EH (cell line): Measurements from ENCODE around the gene PANX1.
A peak's percentile ranks its signal among the peaks of the same experiment; 100 is the strongest.

ENCODE experiments used
- DNase-seq: peaks from one replicate; pipeline ENCODE4 v3.0.0-alpha.2; 2015; ENCODE audit warnings: low read depth

Gene PANX1

DNA sequence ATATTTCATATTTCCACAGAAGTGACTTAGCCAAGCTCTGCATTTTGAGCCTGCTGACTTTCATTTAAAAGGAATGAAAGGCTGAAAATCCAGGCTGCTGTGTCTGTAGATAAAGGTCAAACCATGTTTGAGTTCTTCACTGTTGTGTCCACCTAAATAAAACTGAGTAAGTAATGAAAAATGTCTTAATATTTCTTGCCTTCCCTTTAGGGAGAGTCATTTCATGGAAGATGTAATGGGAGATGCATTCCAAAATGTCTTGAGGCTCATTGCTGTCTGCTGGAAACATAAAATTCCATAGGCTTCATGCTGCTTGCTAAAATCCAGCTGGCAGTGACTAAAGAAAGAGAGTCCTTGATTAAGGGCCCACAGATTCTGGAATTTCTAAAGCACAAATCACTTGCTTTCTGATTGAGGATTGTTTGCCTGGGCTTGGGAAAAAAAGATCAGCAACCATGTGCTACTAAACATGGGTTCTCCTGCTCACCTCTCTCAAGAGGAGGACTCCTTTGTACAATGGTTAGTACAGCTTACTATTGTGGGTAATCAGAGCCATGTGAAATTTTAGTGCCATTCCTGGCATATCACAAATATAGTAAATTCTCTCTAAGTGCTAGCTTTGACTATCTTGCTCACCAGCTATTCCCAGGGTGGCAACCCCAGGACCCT is 56.9 kb downstream of the PANX1 start:
- peak; percentile 96 for DNase-seq

DNA sequence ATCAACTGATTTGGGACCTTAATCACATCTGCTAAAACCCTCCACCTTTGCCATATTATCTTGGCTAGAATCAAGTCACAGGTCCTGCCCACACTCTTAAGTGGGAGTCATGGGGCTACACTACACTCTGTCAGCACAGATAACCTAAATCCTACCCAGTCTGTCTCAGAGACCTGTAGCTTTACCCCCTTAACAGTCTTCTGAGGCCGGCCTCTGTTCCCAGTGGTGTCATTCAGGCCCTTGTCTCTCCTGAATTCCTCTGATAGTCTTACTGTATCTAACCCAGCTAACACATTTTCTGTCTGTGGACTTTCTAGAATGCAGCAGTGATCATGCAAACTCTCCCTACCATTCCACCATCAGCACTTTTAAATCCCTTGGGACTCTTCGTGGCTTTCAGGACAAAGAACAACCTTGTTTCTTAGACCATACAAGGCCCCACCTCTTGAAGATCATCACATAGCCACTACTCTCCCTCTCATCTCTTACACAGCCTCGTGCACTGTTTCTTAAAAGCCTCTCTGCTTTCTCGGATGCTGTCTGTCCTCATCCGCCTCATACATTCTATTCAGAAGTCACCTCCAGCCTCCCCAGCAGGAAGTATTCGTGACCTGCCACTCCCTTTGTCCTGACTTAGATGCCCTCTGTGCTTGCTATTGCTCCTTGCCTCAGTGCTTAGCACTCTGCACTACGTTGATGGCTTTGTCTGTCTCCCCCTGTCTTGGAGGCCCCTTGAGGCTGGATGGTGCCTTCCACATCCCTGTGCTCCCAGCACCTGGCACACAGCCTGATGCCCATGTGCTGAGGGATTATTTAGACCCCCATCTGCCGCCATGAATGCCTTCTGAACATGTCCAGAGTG is 57.9 kb downstream of the PANX1 start:
- no peak for DNase-seq

- peak; percentile 84 for DNase-seq
Measured at GRCh38 chr11:94193288-94193687, 64.6 kb downstream of the PANX1 start.

DNA sequence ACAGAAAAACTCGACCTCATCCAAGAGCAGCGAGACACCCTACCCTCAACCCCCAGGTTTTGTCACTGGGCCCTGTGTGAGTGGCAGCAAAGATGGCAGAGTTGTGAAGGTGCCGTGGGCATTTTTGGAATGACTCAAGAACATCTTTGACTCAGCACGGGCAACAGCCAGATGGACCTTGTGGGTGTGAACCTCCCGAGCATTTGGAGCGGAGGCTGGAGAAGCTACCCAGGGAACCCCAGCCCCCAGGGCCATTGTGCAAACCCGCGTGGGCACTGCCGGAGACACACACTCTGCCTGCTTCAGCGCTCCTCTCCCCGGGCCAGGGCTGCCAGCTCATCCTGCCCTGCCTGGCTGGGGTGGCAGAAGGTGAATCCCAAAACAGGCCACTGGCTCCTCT is 66.1 kb downstream of the PANX1 start:
- DNase-seq: no peak

DNA sequence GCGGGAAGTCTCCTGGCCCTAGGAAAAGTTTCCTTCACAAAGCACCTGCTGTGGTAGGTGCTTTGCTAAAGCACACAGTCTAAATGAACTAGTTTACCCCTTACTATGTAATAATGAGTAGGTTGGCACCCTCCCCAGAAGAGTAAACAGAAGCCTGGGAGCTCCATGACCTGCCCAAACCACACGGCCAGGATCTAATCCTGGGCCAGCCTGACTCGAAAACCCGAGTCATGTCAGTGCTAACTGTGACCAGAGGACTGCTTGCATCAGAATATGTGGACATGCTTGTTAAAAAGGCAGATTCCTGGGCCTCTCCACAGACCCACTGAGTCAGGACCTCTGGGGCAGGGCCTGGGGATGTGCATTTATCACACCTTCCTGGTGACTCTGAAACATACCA is 67.7 kb downstream of the PANX1 start:
- peak; percentile 36 for DNase-seq

DNA sequence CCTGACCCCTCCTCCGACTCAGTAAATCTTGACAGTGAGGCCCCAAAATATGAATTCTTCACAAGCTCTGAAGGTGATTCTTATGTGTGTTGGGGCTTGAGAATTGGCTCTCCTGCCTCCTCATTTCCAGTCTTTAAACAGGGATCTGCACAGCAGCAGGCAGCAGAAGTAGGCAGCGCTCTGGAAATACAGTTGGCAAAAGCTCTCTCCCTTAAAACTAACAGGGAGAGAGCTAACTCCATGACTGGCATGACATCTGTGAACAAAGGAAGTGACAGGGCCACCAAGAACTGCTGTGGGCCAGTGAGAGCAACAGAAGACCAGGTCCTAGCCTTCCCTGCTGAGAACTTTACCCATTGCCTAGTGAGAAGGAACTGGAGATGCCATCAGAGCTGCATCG is 70.1 kb downstream of the PANX1 start:
- DNase-seq: no peak

DNA sequence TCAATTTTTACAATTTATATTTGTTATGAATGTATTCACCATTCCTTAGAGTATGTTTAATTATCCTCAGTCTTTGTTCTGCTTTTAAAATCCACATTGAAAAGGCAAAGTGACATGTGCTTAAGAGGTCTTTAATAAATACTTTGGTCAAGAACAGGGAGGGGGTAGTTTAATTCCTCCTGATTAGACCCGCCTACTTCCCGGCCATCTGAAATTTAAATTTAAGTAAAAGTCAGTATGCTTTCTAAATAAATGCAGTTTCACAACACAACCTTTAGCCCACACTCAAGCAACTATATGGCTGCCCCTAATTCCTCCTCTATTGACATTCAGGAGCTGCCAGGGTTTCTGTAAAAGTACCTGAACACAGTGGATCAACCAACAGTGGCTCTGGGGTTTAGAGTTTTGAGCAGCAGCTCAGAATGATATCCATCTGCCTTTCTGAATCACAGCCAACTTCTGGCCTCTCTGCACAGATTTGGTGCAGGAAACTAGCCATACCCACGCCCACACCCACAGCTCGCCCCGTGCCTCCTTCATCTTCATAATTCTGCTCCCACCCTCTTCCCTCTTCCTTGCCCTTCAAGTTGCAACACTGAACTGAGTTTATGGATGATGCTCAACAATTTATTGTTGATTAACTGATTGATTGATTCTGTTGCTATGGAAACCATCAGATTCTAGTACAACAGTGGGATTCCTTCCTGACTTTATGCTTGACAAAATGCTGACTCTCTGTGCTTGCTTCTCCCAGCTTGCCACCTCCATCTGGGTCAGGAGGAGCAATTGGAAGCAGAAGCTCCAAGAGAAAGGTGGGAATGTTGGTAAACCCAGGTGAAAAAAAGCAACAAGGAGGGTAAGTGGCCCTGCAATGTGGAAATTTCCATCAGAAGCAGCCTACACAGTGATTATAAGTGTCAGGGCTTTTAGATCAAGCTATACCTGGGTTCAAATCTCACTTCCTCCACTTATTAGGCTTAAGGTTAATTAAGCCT is 70.8 kb downstream of the PANX1 start:
- peak; percentile 46 for DNase-seq

- peak; percentile 90 for DNase-seq
Measured at GRCh38 chr11:94201004-94201465, 72.4 kb downstream of the PANX1 start.

GRCh38 chr11:94203070-94203469 is 74.4 kb downstream of the PANX1 start:
- no peak for DNase-seq

- DNase-seq: no peak
Measured at GRCh38 chr11:94211261-94211830, 82.7 kb downstream of the PANX1 start.

DNA sequence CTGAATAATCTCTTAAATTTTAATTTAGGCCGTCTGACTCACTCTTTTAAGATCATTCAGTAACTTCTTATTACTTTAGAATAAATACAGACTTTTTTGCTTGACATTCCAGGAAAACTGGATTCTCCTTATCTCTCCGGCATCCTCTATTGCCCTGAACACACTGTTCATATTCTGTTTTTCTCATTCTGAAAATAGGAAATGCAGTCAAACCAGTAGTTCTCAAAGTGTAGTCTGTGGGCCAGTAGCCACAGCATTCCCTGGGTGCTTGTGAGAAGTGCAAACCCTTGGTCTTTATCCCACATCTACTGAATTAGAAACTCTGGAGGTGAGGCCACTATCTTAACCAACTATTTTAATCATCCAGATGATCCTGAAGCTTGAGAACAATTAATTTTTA is 84.3 kb downstream of the PANX1 start:
- DNase-seq: no peak

DNA sequence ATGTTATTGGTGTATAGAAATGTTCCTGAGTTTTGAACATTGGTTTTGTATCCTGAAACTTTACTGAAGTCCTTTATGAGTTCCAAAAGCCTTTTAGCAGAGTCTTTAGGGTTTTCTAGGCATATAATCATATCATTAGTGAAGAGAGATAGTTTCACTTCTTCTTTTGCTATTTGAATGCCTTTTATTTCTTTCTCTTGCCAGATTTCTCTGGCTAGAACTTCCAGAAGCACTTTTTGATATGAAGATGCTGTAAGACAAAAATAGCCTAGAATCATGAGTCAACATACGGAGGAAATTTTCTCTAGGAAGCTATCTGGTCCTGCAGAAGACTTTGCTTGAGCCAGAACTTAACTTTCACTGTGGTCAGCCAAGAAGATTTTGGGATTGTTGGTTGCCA is 89.1 kb downstream of the PANX1 start:
- DNase-seq: no peak

DNA sequence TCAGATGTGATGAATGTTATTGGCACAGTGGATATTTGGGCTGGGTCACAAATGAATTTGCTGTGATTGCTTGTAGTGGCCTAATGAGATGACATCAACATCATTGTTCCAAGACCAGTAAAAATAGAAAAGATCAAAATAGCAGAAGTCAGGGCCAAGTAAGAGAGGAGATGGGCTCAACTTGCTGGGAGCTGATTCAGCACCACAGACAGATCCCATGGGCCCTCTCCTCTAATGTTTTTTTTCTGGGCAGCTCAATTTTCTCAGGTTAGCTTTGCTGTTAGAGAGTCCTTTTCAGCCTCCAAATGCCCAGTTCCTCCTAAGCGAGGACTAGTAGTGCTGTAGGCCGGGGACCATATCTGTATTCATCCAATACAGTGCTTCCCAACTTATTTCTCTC is 89.7 kb downstream of the PANX1 start:
- peak; percentile 10 for DNase-seq

DNA sequence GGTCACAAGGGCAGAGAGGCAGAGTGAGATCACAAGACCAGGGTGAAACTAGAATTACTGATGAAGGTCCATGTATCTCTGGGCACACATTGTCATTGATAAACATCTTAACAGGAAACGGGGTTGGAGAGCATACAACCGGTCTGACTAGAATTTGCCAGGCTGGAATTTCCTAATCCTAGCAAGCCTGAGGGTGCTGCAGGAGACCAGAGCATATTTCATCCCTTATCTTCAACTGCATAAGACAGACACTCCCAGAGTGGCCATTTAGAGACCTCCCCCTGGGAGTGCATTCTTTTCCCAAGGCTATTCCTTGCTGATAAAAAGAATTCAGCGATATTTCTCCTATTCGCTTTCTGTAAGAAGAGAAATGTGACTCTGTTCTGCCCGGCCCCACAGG is 91.1 kb downstream of the PANX1 start:
- DNase-seq: no peak

DNA sequence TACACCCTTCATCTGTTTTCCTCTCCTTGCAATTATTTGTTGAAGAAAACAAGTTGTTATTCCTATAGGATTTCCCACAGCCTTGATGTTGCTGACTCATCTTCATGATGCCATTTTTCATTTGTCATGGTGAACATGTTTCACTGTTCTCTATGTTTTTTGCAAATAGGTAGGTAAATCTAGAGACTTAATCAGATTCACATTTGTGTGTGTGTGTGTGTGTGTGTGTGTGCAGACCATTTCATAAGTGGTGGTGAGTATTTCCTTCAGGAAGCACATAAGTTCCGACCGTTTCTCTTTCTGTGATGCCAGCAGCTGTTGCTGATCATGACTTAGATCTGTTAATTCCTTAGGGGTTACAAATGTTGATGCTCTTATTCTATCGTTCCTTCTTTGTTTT is 95.4 kb downstream of the PANX1 start:
- no peak for DNase-seq
